OCI-M1 (cell line): Measurements from ENCODE around the gene SV2C.
A peak's percentile ranks its signal among the peaks of the same experiment; 100 is the strongest.
"Not testable (repeated sequence)": the region's sequence is repeated elsewhere in the genome, so short reads cannot be mapped to it uniquely, and the experiment has no call there.

Source experiments
- DNase-seq: peaks from one replicate; lab custom pipeline; 2025; lab: John Stamatoyannopoulos, UW

Gene SV2C, protein sequence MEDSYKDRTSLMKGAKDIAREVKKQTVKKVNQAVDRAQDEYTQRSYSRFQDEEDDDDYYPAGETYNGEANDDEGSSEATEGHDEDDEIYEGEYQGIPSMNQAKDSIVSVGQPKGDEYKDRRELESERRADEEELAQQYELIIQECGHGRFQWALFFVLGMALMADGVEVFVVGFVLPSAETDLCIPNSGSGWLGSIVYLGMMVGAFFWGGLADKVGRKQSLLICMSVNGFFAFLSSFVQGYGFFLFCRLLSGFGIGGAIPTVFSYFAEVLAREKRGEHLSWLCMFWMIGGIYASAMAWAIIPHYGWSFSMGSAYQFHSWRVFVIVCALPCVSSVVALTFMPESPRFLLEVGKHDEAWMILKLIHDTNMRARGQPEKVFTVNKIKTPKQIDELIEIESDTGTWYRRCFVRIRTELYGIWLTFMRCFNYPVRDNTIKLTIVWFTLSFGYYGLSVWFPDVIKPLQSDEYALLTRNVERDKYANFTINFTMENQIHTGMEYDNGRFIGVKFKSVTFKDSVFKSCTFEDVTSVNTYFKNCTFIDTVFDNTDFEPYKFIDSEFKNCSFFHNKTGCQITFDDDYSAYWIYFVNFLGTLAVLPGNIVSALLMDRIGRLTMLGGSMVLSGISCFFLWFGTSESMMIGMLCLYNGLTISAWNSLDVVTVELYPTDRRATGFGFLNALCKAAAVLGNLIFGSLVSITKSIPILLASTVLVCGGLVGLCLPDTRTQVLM

DNA sequence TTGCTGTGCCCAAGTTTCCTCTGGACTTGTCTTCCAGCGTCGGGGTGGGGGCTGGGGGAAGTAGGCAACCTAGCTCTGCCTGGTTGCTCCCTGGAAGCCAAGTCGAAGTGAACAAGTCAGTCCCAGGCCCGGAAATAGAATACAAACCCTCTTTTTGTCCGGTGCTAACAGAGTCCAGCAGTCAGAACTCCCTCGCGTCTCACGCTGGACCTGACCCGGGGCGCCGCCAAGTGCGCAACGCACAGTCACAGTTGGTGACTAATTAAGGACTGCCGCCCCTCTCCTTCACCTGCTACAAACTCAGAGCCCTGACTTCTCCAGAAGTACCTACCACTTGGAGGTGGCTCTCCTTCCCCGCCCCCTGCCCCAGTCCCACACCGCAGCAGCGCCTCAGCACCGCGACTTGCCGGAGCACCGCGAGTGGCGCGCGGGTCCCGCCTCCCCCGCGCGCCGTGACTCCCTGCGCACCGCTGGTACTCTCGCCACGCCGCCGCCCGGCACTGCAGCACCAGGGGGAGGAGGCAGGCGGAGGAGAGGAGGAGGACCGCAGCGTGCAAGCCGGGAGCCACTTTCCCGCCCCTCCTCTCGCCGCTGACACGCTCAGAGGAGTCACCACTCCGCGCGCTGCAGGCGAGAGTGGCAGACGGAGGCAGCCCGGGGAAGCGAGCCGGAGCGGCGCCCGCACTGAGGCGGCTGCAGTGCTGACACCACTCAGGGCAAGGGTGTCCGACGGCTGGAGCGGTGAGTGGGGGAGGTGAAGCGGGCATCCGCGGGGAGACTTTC lies at the start of gene SV2C:
TSS of gene SV2C (plus strand) at position 612 of the 783 bp plus-strand sequence. CDS start 48,368 bp downstream, outside the sequence.
- no peak for DNase-seq

DNA sequence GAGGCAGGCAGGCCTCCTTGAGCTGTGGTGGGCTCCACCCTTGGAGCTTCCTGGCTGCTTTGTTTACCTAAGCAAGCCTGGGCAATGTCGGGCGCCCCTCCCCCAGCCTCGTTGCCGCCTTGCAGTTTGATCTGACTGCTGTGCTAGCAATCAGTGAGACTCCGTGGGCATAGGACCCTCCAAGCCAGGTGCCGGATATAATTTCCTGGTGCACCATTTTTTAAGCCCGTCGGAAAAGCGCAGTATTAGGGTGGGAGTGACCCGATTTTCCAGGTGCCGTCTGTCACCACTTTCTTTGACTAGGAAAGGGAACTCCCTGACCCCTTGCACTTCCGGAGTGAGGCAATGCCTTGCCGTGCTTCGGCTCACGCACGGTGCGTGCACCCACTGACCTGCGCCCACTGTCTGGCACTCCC lies 45.4 kb upstream of the SV2C start:
- not testable (repeated sequence) for DNase-seq

DNA sequence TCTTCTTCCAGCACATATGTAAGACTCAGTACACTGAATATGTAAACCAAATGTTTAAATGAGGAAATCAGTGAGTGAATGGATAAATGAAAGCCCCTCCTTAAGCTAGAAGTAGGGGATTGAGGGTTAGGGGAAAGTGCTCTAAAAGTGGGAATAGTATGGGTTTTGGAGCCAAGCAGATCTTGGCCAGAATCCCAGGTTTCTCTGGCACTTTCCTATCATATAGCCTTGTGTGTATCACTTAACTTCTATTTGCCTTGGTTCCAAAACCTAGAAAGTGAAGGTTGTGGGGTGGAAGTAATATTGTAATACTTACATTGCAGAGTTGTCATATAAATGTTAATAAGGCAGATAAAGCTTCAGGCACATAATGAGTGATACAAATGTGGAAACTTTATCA lies 45.0 kb upstream of the SV2C start:
- DNase-seq: no peak

DNA sequence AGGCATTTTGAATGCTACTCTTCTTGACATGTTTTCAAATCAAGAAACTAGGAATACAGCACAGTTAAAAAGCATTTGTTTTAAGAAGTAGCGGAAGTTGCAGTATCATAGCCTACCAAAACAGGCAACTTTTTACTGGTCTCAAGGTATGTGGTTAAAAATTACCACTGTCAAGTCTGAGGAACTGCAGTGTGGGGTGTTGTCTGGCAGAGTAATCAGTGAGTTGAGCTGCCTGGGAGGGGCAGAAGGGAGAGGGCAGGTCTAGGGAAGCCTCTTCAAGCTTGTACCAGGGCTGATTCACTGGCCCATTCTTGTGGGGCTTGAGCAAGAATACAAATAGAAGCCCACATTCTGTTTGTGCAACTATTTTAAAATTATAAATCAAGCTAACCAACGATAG lies 42.4 kb upstream of the SV2C start:
- no peak for DNase-seq

DNA sequence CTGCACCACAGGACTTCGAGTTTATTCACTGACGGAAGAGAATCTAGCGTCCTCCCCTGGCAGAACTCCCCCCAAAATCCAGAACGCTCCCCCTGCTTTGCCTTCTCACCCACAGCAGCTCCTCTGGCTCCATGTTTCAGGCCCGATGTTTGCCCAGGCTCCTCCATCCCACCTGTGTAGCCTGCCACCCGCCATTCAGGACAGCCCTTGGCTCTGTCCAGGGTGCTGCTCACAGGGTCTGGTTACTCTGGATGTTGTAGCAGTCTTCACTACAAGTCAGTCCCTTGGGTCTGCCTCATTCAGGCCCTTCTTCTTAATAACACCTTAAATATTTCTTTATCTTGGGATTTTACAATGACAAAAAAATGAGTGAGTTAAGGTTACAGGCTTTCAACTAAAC lies 41.3 kb upstream of the SV2C start:
- DNase-seq: peak; percentile 9

DNA sequence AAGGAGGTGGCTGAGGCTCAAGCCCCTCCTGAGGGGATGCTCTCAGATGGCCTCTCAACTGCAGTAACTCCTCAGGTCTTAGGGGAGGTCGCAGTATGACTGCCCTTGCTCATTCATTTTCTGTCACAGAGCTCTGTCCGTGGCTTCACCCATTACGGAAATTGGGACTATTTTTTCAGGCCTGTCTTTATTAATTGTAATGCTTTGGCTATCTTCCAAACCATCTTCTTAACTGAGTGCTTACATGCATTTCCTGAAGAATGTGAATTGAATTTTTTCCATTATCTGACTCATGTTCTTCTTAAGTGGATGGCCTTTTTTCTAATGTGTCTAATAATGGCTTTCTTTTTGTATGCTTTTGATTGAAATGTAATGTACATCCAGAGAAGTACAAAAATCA lies 36.4 kb upstream of the SV2C start:
- DNase-seq: no peak

DNA sequence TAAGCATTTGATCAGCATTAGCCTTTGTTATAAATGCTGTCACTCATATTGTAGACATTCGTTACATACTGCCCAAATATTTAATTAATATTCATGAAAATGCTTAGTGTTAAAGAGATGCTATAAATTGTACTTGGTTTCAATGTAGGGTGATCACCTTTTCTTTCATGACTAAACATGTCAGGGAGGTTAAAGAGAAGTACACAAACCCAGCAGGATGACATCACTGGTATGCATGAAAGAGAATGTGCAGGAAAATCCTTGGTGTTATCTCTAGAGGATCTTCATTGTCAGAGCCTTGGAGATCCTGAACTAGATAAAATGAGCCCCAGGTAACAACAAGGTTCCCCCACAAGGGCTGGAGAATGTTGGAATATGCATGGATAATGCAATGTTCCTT lies 33.0 kb upstream of the SV2C start:
- no peak for DNase-seq

DNA sequence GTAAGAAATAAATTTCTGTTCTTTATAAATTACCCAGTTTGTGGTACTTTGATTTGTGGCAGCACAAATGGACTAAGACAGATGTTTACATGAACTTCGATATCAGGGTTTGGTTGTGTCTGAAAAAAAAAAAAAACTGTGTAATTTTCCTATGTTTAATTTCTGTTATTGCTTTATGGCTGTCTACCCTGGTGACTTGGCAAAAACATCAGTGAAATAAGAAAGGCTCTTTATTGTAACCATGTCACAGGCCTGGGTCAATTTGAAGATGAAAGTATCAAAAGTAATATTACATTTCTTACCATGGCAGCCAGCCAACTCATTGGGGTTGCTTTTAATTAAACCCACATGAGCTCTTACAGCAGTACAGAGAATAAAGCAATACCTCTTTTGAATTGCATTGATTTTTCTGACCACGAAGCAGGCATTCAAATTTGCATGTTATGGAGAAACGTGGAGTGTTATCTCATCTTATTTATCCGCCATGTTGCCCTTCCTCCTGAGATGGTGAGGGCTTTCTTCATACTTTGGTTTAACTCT lies 20.6 kb upstream of the SV2C start:
- DNase-seq: no peak

DNA sequence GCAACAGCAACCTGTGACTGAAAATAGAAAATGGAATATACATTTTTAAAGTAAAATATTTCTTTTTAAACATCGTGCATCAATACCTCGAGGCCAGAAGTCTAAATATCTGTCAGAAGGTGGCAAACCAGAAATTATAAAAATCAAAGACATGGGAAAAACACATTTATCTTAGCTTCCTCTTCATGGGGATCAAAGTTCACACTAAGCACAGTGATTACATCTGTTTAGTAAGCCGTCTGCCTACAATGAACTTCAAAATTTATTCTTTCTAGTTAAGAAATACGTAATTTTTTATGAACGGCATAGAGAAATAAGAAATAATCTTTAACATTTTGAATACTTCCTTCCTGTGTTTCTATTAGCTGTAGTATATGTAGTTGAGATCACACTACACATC lies 17.9 kb upstream of the SV2C start:
- no peak for DNase-seq

DNA sequence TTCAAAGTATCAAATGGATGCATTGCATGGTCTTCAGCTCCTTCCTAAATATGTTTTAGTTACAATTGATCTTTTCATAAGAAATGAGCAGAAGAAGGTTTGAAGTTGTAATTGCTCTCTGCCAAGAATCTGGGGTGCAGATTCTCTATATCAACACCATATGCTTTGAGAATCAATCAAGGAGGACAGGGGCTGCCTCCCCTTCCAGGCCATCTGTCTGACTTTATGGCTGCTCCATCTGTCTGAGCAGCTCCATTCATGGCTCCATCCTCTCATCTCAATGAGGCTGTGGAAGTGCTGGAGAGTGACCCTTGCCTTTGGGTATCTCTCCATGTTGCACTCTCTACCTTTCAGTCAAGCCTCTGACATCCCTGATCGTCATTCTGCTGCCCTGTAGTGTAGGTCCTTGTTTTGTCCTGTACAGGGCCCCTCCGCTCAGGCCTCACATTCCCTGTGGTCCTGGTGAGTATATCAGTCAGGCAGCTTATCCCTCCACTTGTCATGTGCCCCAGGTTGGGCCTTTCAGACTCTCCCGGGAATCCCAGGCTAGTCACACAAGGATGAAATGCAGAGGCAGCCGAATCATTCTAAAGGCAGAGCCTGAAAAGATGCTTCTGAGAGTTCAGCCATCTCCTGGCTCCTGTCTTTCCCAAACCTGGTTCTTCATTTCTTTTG lies 14.0 kb upstream of the SV2C start:
- DNase-seq: no peak

DNA sequence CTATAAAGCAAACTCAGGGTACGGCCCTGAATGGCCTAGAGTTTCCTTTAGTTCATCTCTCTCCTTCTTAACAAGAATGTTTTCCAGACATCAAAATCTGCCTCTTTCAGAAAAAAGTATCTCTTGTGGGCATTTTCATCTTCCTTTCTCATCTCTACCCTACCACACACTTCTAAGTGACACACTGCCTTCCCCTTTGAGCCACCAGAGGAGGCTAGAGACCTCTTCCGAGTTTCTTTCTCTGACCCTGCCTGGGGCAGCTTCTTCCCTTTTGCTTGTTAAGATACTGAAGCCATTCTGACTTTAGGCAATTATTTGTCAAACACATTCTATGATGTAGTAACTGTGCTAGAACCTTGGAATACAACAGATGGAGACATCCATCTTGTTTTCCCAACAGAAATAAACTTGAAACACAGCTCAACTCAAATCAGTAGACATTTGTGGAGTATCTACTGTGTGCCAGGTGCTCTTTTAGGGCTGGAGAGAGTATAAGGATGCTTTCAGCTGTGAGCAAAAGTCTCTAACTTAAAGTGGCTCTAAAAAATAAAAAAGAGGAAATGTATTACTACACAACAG lies 8.6 kb upstream of the SV2C start:
- DNase-seq: peak; percentile 35

DNA sequence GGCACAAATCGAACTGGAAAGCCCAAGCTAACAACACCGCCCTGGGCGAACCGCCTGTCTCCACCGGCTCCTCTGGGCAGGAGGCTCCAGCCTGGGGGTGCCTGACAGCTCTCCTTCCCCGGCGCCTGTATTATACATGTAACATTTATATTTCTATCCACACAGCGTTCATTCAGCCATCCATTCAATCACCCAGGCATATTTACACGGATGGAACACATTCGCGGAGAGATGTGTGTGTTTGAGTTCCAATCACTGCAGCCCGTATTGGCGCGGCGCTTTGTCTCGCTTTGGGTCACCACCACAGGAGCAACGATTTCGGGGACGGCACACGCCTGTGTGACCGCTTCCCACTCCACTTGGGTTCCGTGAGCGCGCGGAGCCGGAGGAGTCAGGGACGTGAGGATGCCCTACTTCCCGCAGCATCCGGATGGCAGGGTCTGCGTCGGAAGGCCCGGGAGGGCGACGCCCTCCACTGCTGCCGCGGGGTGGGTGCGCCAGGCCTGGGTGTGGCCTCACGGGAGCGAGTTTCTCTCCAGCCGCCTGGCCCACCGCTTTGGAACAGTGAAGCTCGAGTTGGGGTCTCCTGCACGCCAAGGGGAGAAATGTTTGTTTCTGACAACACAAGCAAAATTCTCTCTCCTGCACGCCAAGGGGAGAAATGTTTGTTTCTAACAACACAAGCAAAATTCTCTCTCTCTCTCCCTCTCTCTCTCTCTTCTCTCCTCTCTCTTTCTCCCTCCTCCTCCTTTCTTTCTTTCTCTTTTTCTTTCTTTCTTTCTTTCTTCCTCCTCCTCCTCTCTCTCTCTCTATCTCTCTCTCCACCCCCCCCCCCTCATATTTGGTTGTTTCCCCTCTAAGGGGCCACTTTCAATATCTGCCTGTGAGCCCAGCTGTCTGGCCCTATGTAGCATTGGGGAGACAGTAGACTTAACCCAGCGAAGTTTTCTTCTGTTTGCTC lies 1.1 kb upstream of the SV2C start:
- DNase-seq: no peak

DNA sequence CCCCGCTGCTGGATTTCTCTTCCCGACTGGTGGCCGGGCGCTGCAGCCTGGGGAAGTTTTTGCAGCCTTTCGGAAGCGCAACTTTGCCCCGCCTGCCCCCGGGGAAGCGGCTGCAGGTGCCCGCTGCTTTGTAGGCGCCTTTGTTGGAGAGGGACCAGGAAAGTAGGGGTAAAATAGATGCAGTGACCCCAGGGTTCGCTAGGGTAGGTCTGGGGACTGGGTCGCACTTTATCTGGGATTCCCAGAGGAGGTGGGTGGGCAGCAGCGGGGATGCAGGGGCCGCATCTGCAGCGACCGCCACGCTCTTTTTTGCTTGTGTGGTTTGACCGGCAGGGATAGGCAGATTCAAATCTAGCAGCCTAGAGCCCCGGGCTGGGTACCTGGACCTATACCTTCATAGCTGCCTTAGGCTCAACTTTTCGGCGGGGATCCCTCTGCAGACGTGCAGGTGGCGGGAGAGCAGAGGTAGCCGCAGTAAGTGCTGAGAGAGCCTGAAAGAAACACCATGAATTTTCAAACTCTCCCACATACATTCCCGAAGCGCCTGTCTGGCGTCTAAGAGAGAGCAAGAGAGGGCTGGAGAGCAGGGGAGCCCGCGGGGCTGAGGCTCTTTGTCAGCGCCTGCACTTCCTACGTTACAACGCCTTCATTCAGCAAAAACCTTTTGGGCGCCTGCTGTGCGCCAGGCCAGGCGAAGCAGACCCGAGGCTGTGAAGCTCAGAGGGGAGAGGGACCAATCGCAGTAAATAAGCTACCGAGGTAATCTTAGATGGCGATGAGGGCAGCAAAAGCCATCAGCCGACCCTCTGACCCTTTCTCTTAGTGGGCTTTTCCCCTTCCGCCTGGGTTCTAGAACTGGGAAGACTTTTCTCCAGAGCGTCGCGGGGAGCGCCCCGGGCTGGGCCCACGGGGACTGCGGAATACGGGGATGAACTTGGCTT lies 642 bp downstream of the SV2C start:
- DNase-seq: no peak

DNA sequence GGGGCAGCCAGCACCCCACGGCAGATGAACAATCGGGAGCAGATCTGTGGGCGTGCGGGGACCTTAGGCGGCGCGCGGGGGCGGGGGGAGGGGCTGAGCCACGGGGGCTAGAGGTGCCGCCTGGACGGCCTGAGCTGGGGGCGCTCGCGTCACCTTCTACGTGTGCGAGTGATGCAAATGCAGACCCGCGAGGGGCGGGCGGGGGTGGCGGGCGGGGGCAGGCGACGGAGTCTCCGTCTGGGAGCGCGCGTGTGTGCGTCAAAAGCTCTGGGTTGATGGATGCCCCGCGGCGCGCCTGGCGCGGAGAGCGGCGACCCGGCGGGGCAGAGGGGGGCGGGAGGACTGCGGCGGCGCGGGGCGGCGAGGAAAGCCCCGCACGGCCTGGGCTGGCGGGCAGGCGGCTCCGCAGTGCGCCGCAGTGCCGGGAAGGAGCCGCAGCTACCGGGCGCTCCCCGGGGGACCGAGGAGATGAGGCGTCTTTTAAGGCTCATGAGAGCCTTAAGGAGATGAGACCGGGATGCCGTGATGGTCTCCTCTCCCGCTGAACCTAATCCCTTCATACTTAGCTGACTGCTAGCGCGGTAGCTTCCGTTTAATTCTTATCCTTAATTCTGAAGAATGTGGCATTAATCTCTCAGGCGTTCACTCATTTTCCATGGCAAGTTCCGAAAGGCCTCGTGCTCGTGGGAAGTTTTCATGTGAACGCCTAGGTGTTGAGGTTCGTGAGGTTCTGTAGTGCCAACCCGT lies 1.5 kb downstream of the SV2C start:
- DNase-seq: no peak

DNA sequence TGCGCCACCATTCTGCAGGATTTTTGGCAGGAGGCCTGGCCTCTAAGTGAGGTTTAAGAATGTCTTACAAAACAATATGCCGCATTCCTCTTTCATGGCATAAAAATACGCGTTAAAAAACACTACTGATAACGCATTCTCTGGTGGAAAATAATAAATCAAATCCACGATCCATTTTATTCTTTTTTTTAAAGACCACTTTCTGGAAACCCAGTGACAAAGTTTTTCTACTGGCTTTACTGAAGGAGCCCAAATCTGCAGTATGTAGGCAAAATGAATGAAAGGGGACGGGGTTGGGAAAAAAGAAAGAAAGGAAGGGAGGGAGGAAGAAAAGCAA lies 2.0 kb downstream of the SV2C start:
- DNase-seq: no peak

DNA sequence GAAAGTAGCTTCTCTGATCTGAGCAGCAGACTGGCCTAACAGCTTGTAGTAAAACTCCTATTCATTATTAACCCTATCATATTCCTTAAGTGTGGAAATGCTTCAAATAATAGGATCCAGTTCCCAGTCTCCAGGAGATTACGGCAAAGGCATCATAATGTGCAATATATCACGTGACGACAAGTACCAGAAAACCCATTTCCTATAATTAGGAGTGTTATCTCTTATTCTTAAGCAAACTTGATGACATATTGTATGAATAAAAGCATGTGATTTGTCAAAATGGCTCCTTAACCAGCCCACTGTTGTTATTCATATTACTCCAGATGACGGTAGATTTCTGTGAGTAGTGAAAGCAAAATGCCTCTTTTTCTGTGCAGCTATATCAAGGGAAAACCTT lies 2.9 kb downstream of the SV2C start:
- no peak for DNase-seq

DNA sequence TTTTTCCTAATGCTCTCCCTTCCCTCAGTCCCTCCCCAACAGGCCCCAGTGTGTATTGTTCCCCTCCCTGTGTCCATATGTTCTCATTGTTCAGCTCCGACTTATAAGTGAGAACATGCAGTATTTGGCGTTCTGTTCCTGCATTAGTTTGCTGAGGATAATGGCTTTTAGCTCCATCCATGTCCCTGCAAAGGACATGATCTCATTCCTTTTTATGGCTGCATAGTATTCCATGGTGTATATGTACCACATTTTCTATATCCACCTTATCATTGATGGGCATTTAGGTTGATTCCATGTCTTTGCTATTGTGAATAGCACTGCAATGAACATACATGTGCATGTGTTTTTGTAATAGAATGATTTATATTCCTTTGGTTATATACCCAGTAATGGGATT lies 6.0 kb downstream of the SV2C start:
- DNase-seq: not testable (repeated sequence)

DNA sequence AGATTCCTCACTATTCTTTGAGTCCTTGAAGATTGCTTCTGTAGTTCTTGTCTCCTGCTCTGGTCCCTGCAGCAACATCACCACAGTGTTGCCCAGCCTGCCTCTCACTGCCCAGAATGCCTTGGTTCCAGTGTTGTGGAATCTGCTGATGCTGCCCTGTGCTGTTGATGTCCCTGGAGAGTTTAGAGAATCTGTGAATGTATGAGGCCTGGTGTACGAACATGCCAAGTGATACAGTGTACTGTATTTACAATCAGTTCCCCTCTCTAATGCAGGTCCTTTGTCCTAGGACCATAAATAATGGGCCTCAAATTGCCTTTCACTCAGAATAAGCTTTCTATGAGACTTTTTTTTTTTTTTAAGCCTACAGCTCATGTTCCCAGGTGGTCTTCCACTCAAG lies 8.2 kb downstream of the SV2C start:
- no peak for DNase-seq

DNA sequence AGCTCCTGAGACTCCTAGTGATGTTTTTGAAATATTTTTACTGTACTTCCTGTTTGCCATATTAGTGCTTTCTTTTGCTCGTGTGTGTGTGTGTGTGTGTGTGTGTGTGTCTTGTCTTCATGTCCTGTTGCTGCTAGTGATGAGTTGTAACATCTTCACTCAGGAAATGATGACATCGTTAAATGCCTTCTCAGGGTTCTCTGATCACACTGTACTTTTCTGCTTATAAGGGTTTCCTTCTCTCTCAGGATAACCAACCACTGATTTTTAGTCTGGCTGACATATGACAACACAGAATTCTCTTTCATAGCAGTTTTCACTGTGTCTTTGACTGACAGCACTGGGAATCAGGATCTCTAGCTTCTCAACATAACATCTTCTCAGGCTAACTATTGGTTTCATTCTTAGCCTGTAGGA lies 16.1 kb downstream of the SV2C start:
- no peak for DNase-seq
